Endothelial cell (in vitro differentiated cells): ENCODE data around the gene GON4L. TPM values are rescaled to one million over a fixed set of nuclear protein-coding genes. Genes with fewer than 3 reads are reported as not detected.
"Not testable (repeated sequence)": the region's sequence is repeated elsewhere in the genome, so short reads cannot be mapped to it uniquely, and the experiment has no call there.

Source experiments
- DNase-seq: peaks from one replicate; pipeline ENCODE4 v3.0.0; 2021; ENCODE audit warnings: low spot score
- H3K27ac Mint-ChIP-seq: one replicate; pipeline ENCODE4 v1.8.0; 2021; ENCODE audit warnings: mixed read lengths, inconsistent platforms; ENCODE audit not compliant: unreplicated experiment
- H3K27me3 Mint-ChIP-seq: one replicate; pipeline ENCODE4 v1.8.0; 2021; ENCODE audit warnings: mild to moderate bottlenecking, moderate library complexity, mixed read lengths, inconsistent platforms; ENCODE audit not compliant: unreplicated experiment
- H3K36me3 Mint-ChIP-seq: one replicate; pipeline ENCODE4 v1.8.0; 2021; ENCODE audit warnings: mild to moderate bottlenecking, low read depth, mixed read lengths, inconsistent platforms; ENCODE audit not compliant: unreplicated experiment
- H3K4me1 Mint-ChIP-seq: one replicate; pipeline ENCODE4 v1.8.0; 2021; ENCODE audit warnings: mild to moderate bottlenecking, mixed read lengths, inconsistent platforms; ENCODE audit not compliant: unreplicated experiment
- H3K4me3 Mint-ChIP-seq: one replicate; pipeline ENCODE4 v1.8.0; 2021; ENCODE audit warnings: mild to moderate bottlenecking, mixed read lengths, inconsistent platforms; ENCODE audit not compliant: unreplicated experiment
- H3K9me3 Mint-ChIP-seq: one replicate; pipeline ENCODE4 v1.8.0; 2021; ENCODE audit warnings: mixed read lengths, inconsistent platforms; ENCODE audit not compliant: unreplicated experiment
- CTCF ChIP-seq: fragments of 200-600 bp; sonication (generic); IDR thresholded peaks from one replicate; pipeline ENCODE4 v1.5.0; 2021; ENCODE audit warnings: antibody characterized with exemption; ENCODE audit not compliant: unreplicated experiment
- total RNA-seq: library from RNA; stranded (reverse); fragmentation: NEBNext Ultra II Directional; extraction: Animal tissue kit (Norgen Biotek cat#: 25700); gene quantifications from one replicate; pipeline ENCODE4 v1.2.1, GENCODE V29; 2021; ENCODE audit not compliant: unreplicated experiment

The GON4L gene
- total RNA-seq, 1 donor from 2014 or later, result 72.7 TPM

- DNase-seq, result no peak
- Mint-ChIP-seq H3K4me3 (no peak overlapping the region), H3K27ac (no peak overlapping the region), H3K36me3 (peaks cover 26% of the 10 kb centered on the region), H3K4me1 (no peaks in the 10 kb centered on the region), H3K9me3 (no peaks in the 10 kb centered on the region), H3K27me3 (no peaks in the 10 kb centered on the region)
- no peak for TF ChIP-seq CTCF
Measured at GRCh38 chr1:155812878-155813277, 44.1 kb downstream of the GON4L start.

GRCh38 chr1:155809088-155809487, 47.9 kb downstream of the GON4L start:
- H3K27me3 Mint-ChIP-seq, result no peaks in the 10 kb centered on the region
- no peak overlapping the region for H3K27ac Mint-ChIP-seq
- no peak overlapping the region for H3K4me3 Mint-ChIP-seq
- peaks cover 11% of the 10 kb centered on the region for H3K36me3 Mint-ChIP-seq
- H3K9me3 Mint-ChIP-seq, result no peaks in the 10 kb centered on the region
- no peak for TF ChIP-seq CTCF
- no peak for DNase-seq
- H3K4me1 Mint-ChIP-seq, result no peaks in the 10 kb centered on the region

- DNase-seq, result no peak
- TF ChIP-seq CTCF, result no peak
- no peak overlapping the region for H3K27ac Mint-ChIP-seq
- H3K4me3 Mint-ChIP-seq, result no peak overlapping the region
- no peaks in the 10 kb centered on the region for H3K9me3 Mint-ChIP-seq
- no peaks in the 10 kb centered on the region for H3K27me3 Mint-ChIP-seq
- peaks cover 26% of the 10 kb centered on the region for H3K36me3 Mint-ChIP-seq
- H3K4me1 Mint-ChIP-seq, result no peaks in the 10 kb centered on the region
Measured at GRCh38 chr1:155801149-155801548, 55.9 kb downstream of the GON4L start.

- DNase-seq, H3K4me1 Mint-ChIP-seq, H3K27me3 Mint-ChIP-seq, H3K4me3 Mint-ChIP-seq, H3K27ac Mint-ChIP-seq, H3K9me3 Mint-ChIP-seq: not testable (repeated sequence)
- H3K36me3 Mint-ChIP-seq, result peaks cover 19% of the 10 kb centered on the region
Measured at GRCh38 chr1:155795618-155796017, 61.4 kb downstream of the GON4L start.

- Mint-ChIP-seq H3K36me3 (peaks cover 19% of the 10 kb centered on the region), H3K4me1 (no peaks in the 10 kb centered on the region), H3K27ac (no peak overlapping the region), H3K9me3 (no peaks in the 10 kb centered on the region), H3K4me3 (no peak overlapping the region), H3K27me3 (no peaks in the 10 kb centered on the region)
- no peak for DNase-seq
- TF ChIP-seq CTCF, result no peak
Measured at GRCh38 chr1:155794605-155795245, 62.3 kb downstream of the GON4L start.
